Stimulated activated CD4-positive, alpha-beta T cell treated with anti-CD3 and anti-CD28 coated beads, Interleukin-4, amount 100 ng/mL, for 4 hours (primary cell): ENCODE data around the gene SSC5D.
"Not testable (repeated sequence)": the region's sequence is repeated elsewhere in the genome, so short reads cannot be mapped to it uniquely, and the experiment has no call there.

ENCODE experiments used
- DNase-seq, 2 experiments: peaks; one replicate each; pipeline ENCODE4 v3.0.0-alpha.2; 2020

SSC5D gene

DNA sequence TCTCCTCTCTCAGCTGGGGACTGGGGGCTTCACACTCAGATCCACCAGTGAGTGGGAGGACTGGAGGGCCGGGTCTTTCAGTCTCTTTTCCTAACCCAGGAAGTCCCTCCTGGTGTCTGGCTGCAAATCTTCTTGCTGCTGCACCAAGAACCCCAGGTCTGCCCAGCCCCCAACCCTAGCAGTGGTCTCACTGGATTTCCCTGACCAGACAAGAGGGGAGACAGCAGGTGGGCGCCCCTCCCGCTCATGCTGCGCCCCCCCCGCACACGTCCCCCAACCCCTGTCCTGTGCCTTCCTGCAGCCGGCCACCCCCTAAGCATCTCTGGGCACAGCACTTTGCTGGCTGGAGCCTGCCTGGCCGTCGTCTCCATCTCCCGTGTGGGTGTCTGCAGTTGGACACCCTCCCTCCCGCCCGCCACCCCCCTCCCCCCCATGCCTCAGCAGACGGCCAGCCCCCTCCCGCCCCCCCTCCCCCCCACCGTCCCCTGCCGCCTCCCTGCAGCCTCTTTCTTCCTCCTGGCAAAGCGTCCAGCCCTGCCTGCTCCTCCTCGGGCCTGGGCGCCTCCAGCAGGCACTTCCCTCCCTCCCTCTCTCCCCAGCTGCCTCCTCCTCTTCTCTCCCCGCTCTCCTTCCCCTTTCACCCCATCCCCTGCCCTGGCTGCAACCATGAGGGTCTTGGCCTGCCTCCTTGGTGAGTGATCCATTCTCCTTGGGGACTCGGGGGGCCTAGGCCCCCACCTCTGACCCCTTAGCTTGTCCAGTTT, at the start of gene SSC5D:
Gene SSC5D (plus strand): TSS at position 513 of the 764 bp plus-strand sequence. CDS start 154 bp downstream, at position 667.
- no peak for DNase-seq

DNA sequence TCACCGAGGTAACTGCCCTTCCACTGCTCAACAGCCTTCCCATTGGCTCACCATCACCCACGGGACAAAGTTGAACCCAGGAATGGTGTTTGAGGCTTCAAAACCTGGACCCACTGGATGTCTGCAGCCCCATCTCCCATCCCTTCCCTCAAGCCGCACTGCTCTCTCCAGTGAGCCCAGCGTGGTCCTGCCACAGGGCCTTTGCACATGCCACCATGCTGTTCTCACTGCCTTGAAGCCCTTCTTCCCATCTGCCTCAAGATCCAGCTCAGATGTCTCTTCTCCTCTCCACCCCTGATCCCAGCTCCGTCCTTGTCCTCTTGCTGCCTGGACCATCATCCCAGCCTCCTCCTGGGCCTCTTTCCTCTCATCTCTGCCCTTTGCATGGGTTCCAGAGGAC, 49.2 kb upstream of the SSC5D start:
- no peak for DNase-seq

DNA sequence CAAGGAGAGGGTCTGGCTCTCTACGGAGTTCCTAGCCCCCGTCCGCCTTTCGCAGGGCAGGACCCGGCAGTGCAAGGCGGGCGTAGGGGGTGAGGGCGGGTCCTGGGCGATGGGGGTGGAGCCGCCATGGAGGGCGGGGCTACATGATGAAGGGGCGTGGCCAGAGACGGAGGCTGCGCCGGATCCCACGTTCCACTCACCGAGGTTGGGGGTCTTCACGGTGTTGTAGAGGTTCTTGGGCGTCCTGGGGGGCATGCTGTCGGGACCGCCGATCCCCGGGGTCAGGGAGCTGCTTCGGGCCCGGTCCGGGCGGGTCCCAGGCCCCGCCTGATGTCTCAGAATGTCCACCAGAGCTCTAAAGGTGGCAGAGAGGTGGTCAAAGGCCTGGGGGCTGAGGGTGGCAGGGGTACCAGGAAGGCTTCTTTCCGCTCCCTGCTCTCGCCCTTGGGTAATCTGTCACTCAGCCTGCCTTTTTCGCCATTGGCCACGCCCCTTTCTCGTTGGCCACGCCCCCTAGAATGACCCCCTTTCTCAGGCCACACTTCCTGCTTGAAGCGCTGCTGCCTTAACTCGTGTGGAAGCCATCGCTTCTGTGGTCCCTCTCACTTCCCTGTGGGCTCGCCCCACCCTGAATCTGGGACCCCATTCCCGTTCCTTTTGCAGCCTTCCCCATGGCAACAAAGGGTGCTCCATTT, 47.7 kb upstream of the SSC5D start:
- DNase-seq, result no peak

DNA sequence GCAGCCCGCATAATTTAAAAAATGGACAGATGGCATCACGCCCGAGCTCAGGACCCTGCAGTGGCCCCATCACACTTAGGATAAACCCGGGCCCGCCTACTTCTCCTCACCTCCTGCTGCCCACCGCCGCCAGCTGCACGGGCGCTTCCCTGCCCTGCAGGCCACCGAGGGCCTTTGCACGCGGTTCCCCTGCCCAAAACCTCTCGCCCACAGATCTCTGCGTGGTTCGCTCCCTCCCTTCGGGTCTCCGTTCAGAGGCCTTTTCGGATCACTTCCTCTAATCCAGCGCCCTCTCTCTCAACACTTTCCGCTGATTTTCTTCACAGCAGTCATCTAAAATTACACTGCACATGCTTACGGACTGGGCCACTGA, 46.9 kb upstream of the SSC5D start:
- DNase-seq, result no peak

DNA sequence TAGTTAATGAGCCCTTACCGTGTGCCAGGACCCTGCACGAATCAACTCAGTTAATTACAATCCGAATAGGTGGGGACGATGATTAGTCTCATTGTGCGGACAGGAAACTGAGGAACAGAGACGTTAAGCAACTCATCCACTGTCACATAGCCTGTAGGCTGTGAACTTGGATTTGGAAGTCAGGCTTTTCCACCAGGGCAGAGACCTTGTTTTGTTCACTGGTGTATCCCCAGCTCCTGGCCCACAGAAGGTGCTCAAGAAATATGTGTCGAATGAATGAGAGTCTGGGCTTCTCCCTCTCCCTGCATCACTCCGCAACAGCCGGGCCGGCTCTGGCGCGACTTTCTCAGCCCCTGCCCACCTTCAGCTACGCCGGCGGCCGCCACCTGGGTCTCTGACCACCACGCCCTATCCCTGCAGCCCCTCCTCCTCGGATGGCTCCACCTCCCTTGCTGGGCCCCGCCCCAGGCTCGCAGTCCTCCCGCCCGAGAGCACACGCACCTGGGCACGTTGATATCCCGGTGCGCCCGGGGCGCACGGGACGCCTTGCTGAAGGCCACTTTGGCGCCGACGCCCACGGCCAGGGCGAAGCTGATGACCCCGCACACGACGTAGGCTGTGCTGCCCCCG, 46.4 kb upstream of the SSC5D start:
- DNase-seq, result no peak

DNA sequence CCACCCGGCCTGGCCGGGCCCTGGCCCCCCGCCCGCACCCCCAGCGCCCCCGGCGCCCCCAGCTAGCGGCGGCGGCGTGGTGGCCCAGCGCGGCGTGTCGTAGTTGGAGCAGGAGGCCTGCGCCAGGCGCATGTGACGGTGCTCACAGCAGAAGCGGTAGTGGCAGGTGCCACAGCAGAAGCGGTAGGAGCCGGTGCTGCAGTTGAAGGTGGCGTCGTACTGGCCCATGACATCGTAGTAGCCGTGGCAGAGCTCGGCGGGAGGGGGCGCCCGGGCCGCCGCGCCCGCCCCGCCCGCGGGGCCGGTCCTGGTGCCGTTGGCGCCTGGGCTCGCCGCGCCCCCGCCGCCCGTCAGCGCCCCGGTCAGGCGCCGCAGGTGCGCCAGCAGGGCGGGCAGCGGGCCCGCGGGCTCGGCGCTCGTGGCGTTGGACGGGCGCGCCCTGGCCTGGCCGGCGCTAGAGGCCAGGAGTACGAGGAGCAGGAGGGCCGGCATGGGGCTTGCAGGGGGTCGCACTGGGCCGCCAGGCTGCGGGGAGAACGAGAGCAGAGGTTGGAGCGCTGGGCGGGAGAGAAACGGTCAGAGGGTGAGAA, 45.8 kb upstream of the SSC5D start:
- DNase-seq, result no peak

DNA sequence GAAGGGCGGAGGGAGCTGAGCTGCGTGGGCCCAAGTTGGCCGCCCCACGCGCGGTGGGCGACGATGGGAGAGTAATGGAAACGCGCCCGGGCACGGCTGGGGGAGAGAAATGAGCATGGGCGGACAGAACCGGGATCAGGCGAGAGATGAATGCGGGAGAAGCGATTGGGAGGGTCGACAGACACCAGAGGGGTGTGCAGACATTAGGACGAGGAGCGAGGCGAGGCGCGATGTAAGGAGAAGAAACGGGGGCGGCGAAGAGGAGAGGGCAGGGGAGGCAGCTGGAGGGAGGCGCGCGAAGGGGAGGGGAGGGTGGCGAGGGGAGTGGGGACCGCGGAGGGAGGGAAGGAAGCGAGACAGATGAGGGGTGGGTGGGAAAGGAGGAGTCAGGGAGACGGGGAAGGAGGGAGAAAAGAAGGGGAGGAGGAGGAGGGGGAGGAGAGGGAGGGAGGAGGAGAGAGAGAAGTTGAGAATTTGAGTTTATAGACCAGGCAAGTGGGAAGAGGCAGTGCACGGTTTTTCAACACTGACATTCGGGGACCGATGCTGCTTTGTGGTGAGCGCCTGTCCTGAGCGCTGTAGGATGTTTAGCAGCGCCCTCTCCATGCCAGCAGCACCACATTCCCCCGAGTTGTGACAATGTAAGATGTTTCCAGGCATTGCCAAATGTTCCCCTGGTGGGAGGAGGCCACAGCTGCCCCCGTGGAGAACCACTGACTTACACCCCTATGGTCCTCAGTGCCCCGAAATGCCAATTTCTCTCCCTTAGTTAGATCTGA, 45.0 kb upstream of the SSC5D start, which contains the start of gene SHISA7:
Gene SHISA7 (minus strand): TSS at position 256 of the 779 bp plus-strand sequence. CDS start 437 bp downstream, outside the sequence.
- DNase-seq, result no peak

DNA sequence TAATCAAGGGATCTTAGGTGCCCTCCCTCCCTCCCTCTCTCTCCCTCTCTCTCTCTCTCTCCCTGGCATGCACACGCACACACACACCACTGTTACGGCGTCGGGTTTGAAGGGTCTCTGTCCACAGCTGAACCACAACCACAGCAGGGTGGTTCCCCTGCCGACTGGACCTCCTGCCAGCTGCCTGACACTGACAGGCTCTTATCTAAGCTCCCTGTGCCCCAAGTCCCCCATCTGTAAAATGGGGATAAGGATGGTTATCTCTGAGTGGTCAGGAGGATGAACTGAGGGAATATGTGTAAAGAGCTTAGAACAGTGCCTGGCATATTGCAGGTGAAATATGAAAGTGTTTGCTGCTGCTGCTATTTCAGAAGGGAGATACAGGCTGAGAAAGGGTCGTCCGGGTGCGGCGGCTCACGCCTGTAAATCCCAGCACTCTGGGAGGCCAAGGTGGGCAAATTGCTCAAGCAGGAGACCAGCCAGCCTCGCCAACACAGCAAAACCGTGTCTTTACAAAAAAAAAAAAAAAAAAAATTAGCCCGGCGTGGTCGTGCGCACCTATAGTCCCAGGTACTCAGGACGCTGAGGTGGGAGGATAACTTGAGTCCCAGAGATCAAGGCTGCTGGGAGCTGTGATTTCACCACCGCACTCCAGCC, 44.3 kb upstream of the SSC5D start:
- DNase-seq, result no peak

DNA sequence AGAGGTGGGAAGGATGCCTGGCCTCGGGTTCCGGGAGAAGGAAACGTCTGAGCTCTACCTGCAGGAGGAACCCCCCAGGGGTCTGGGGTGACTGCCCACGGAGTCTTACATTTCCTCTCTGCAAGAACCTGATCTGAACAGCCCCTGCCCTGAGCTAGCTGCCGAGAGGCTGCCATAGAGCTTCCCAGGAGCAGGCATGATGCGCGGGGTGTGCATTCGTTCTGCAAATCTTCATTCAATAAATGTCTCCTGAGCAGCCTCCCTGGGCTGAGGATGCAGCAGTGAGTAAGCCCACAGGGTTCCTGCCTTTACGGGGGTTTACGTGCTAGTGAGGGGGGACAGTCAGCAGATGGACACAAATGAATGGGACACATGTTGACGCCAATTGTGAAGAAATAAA, 43.6 kb upstream of the SSC5D start:
- no peak for DNase-seq

DNA sequence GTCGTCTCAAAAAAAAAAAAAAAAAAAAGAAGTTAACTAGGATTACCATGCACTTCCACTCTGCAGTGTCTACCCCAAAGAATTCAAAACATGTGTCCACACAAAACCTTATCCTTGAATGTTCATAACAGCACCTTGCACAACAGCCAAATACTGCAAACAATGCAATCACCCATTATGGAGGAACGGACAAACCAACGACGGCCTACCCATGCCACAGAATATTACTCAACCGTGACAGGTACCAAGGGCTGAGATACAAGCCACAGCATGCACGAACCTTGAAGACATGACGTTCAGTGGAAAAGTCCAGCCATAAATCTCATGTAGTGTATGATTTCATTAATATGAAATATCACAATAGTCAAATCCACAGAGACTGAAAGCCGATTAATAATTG, 42.2 kb upstream of the SSC5D start:
- DNase-seq, result no peak

DNA sequence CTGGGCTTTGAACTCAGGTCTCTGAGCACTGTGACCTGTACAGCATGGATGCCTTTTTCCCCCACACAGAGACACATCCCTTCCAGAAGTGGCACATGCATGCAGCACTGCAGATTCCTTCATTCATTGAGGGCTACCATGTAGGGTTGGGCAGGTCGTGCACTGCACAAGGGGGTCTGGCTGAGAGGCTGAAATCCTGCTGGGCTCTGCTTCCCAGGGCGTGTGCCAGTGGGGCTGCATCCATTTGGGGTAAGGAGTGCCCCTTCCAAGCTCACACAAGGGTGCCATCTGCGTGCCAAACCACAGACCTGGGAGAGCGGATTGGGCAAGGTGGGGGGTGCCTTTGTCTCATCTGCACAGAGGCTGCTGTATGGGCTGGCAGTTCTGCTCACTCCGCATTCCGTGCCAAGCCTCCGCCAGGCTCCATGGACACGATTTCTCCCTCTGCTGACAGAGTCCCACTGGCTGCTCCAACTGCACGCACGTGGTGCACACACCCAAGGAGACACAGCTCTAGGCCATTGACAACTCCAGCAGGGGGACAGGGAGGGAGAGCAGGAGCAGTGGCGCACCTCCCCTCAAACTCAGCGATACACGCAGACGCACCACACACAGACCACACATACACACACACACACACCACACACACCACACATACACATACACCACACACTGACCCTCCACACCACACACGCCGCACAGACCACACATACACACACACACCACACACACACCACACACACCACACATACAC, 40.6 kb upstream of the SSC5D start:
- no peak for DNase-seq

DNA sequence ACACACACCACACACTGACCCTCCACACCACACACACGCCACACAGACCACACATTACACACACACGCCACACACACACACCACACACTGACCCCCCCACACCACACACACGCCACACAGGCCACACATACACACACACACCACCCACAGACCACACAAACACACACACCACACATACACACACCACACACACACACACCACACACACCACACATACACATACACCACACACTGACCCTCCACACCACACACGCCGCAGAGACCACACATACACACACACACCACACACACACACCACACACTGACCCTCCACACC, 40.1 kb upstream of the SSC5D start:
- DNase-seq, result not testable (repeated sequence)

DNA sequence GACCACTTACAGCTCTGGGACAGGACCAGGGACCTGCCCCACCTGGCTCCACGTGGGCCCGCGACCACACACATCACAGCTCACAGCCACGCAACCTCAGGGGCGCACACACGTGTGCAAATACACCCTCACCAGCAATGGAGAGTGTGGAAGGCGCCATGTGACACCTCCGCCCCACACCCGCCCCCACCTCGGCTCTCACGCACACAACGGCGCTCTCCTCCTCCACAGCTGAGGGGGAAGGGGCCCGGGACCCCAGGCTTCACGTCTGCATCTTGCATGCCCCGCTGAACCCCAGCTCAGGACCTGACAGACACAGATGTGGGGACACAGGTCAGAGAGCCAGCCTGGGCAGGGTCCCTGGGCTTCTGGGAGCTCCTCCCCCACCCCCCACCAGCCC, 38.8 kb upstream of the SSC5D start:
- DNase-seq, result no peak

DNA sequence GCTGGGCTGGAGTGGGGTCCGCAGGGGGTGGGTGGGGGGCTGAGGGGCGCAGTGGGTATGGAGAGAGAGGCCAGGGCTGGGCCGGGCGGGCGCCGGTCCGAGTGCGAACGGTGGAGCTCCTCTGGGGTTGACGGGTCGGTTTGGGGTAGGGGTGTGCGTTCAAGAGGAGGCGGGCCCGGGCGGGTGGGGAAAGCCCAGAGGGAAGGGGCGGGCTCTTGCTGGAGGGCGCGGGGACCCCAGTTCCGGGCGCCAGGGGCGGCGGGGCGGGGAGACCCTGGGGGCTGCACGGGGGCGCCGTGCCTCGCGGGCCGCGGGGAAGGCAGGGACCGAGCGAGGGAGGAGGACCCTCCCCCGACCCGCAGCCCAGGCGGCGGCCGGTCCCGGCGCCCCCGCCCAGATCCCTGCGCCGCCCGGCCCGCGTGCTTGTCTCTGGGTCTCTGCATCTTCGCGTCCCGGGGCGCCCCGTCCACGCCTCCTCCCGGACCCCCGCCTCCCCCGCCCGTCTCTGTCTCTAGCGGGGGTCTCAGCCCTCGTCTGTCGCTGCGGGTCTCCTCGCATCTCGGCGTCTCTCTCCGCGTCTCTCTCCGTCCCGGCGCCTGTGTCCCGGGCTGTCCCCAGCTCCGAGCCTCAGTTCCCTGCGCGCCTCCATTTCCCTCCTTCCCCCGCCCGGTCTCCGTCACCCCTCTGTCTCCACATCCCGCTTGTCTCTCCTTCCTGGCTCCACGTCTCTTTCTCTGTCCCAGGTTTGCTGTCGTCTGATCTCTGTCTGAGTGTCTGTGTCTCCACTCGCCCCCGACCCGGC, 36.9 kb upstream of the SSC5D start:
- no peak for DNase-seq

DNA sequence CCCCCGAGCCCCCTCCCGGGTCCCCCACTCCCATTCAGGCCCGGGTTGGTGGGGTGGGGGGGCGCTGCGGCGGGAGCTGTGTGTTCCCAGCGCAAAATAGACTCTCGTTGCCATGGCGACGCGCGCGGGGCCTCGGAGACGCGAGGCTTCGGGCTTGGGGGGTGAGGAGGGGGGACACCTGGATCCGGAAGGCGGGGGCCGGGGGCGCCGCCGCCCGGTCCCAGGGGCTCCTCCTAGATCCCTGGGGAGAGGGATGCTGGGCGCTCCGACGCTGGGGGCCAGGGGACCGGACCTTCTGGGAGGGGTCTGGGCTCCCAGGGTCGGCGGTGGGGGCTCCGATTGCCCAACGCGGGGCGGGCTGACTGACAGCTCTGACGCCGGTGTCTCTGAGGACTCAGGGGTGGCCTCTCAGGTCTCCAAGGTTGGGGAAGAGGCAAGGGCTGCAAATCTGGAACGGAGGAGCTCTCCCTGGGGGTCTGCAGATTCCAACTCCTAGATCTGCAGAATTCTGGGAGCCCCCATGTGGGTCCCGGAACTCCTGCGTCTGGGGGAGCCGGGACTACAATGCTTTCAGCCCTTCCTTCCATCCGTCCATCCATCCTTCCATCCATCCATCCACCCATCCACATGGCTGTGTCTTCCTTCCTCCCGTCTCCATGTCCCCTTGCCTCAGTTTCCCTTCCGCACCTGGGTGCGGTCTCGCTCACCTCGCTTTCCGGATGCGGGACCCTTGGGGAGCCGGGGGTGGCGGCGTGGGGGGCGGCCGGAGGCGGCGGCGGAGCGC, 36.1 kb upstream of the SSC5D start:
- no peak for DNase-seq

DNA sequence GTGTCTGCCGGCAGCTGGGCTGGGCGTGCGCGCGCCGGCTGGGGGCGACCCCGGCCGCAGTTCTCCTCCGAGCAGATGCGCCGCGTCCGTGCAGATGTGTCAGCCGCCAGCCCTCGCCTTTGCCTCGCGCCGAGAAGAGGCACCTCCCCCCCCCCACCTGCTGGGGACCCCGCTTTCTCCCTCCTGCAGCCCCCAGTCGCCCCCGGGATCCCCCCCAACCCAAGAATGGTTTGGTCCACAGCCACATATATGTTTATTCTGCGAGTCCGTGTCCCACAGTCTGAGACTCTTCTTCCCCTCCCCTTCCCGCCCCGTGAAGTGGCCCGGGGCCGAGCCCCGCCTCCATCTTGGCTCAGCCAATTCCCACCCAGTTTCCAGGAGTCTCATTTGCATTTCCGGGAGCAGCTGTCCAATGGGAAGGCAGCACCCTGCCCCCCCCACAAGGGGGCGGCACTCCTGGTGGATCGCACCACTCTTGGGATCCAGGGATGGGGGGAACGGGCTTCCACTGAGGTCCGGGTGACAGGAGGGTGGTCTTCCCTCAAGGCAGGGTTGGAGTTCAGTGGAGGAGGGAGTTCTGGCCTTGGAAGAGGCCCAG, 35.4 kb upstream of the SSC5D start:
- peak in 1 of 2 experiments; percentile 20 for DNase-seq

DNA sequence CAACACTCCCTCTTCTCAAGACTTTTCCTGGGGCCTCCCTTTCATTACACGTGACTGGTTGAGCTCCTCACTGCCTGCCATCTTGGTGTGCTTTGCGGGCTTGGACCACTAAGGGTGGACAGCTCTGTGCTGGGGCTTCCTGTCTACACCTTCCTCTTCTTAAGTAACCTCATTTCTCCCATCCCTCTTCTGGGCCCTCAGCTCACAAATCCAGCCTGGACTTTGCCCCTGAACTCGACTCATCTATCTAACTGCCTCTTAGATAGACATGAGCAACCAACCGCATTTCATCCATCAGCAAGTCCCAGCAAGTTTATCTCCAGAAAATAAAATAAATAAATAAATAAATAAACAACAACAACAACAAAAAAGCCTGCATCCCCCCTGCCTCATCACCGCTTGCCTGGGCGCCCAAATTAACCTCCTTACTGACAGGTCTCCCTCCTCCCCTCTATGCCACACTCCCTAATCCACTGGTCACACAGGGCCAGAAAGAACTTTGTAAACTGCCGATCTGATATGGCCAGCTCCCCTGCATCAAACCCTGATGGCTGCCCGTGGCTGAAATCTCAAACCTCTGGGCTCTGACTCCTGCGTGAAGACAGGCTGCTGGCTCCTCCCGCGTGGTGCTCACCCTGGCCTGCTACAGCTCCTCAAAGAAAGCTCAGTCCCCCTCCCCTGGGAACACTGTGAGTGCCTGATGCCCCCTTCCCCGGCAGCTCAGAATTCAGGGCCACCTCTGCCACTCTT, 34.5 kb upstream of the SSC5D start:
- DNase-seq, result no peak

DNA sequence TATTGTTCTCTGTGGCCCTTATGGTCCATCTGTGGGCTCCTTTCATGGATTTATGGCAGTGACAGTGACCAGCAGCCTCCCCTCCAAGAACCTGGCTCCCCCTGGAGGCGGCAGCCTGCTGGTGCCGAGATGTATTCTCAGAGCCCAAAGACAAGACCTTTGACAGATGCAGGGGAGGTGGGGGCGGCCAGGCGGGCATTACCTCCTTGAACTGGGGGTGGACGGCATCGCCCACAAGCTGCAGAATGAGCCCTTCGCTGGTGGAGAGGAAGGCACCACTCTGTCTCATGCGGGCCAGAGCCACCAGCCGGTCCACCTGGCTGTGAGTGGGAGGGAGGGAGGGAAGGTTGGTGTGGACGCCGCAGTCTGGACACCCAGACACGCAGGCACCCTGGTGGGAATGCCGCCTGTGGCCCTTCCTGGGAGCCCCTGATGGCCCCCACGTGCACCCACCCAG, 33.4 kb upstream of the SSC5D start:
- peak; percentile 33 to 39 for DNase-seq
